Measurements from ENCODE around the gene AMPD3.

The AMPD3 gene

DNA sequence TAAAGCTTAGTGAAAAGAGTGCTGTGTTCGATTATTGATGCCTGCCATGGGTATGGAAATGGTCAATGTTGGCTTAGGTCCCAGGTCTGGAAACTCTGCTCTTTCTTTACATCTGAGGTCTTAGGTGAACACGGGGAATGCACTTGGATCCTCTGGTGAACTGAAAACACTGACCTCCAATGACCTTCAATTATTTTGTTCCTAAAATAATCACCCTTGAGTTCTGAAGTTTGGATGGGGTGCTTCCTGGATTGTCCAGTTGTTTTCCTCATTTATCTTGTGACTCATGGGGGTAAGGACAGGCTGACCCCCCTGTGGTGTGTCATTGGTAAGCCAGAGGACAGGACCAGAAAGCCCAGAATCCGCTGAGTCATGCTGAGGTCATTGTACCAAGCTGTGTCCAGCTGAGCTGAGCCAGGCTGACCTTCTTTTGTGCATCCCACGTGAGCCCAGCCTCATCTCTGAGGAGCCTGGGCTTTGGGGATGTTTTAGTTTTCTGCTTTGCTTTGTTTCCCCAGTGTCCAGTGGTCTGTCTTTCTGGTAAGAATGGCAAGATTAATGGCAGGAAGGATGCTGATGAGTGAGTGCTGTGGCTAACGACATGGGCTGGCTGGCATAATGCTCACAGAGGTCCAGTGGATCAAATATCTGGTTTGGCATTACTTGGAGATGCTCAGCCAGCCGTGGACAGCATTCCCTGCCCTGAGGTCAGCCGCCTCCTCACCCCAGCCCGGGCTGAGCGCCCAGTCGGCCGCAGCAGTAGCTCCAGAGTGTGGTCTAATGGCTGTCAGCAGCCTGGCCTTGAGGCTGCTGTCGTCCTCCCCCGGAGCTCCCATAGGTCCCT lies 35.6 kb downstream of the AMPD3 start:
- DNase-seq = peak; percentile 99

DNA sequence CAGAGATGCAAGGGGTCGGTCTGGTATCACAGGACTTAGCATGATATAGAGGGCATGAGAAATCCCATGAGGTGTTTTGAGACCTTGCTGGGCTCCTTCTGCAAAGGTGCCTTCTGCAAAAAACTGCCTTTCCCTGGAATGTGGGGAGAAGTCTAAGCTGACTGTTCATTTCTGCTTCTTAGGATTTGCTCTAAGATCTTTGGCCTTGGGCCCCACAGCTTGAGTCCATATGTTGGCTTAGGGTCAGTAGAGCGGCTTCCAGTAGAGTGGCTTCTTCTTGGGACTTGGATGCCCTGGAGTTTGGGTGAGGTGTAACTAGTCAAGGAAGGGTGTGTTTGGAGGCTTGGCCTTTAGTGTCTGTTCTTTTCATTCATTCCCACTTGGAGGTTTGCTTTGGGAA lies 37.0 kb downstream of the AMPD3 start:
- no peak for DNase-seq

DNA sequence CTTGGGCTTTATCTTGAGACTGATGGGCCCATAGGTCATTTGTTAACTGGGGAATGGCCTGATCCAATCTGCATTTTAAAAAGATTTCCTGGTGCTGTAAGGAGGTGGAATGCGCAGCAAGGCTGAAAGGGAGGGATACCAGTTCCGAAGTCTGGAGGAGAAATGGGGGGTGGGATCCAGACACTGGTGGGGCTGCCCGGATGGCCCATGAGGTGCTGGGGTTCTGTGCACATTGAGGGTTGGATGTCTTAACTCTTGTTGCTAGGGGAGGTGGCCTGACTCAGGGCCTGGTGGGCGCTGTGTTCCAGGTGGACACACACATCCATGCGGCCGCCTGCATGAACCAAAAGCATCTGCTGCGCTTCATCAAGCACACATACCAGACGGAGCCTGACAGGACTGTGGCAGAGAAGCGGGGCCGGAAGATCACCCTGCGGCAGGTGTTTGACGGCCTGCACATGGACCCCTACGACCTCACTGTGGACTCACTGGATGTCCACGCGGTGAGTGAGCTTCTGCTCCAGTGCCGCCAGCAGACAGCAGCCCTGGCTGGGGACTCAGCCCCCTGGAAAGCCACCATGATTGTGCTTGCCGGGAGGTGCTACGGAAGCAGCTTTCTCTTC lies 38.1 kb downstream of the AMPD3 start:
- no peak for DNase-seq

DNA sequence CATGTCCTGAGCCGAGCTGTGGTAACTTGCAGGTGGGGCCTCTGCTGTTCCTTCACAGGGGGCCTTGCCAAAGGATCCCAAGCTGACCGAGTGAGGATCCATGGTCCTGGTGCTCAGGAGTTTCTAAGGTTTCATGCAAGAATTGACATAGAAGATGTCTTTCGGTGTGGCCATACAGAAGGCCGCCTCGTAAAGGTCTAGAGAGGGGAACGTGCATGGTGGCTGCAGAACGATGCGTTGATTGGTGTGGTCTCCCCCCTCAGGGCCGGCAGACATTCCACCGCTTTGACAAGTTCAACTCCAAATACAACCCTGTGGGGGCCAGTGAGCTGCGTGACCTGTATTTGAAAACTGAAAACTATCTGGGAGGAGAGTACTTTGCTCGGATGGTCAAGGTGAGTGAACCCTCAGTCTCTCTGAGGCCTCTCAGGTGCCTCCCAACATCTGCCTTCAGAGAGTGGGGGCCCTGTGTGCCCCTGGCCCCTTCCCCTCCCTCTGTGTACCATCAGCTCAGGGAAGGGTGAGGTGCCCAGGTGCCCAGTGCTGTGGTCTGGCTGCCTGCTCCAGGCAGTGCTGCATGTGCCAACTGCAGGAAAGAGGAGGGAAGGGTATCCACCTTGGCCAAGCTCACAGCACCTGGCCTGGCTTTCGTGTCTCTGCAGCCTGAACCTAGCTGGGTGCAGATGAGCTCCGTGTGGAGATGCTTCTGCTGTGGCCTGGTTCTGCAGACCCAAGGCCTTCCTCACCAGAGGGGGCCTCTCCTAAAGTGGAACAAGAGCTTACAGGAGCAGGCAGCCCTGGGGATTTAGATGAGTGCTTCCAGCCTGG lies 39.8 kb downstream of the AMPD3 start:
- no peak for DNase-seq

DNA sequence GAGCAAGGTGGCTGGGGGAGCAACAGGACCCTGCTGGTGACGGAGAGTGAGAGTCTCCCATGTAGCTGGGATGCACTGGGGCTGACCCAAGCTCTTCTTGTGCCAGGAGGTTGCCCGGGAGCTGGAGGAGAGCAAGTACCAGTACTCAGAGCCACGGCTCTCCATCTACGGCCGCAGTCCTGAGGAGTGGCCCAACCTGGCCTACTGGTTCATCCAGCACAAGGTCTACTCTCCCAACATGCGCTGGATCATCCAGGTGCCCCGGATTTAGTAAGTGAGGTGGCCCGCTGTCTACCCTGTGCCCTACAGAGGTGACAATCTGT lies 40.4 kb downstream of the AMPD3 start:
- no peak for DNase-seq

DNA sequence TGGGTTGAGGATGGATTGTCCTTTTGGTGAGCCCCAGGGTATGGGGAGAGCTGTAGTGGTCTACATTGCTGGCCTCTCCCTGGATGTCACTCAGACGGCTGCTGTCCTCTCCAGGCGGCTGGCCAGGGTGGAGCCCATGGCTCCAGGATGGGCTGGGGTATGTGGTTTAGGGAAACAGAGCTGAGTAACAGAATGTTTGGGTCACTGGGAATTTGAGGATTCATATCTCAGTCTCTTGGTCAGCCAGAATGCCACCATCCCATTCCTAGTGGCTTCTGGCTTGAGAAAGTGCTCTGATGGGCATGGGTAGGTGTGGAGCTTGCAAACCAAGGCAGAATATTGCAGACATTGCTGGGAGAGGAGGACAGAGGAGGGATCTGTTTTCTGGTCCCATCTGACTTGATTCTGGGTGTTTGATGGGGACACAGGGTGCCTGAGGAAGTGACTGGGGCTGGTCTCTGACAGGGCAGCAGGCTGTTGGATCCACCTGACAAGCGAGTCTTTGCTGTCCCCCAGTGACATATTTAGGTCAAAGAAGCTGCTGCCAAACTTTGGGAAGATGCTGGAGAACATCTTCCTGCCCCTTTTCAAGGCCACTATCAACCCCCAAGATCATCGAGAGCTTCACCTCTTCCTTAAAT lies 41.4 kb downstream of the AMPD3 start:
- DNase-seq = no peak

DNA sequence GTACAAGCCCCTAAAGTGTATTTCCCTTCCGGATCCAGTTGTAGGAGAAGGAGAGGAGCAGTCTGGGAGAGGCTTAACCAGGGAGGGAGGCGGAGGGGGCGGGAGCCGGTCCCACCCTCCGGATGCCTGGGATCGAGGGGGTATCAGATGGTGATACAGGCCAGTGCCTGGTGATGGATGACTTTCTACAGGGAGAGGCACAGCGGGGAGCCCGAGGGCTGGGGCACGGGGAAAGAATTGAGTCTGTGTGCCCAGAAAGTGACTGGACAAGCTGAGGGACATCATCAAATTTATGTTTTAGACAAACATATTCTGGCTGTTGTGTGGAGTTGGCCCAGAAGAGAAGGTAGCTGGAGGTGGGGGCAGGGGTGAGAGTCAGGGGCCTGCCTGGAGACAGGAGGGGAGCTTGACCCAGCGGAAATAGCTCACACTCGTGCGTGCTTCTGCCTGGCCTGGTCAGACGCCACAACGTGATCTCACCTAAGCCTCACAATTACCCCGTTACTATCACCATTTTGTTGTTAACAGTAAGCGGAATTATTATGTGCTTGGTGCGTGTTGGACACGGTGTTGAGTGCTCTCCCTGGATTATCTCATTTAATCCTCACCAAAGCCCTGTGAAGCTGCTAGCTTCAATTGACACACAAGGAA lies 42.4 kb downstream of the AMPD3 start:
- DNase-seq = no peak

DNA sequence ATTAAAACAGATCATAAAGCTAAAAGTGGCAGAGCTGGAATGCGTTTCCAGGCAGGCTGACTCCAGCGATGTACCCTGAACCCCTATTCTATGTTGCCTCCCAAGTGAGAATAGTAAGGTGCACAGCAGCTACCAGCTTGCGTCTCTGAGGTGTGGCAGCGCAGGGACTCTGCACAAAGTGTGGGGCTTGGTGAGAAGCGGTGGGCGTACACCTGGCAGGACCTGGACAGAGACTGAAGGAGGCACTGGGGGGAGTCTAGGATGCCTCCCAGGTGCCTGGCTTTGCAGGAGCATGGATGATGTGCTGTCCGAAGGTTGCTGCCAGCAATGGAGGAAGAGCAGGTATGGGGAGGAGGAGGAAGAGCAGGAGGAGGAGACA lies 42.9 kb downstream of the AMPD3 start:
- DNase-seq = no peak

DNA sequence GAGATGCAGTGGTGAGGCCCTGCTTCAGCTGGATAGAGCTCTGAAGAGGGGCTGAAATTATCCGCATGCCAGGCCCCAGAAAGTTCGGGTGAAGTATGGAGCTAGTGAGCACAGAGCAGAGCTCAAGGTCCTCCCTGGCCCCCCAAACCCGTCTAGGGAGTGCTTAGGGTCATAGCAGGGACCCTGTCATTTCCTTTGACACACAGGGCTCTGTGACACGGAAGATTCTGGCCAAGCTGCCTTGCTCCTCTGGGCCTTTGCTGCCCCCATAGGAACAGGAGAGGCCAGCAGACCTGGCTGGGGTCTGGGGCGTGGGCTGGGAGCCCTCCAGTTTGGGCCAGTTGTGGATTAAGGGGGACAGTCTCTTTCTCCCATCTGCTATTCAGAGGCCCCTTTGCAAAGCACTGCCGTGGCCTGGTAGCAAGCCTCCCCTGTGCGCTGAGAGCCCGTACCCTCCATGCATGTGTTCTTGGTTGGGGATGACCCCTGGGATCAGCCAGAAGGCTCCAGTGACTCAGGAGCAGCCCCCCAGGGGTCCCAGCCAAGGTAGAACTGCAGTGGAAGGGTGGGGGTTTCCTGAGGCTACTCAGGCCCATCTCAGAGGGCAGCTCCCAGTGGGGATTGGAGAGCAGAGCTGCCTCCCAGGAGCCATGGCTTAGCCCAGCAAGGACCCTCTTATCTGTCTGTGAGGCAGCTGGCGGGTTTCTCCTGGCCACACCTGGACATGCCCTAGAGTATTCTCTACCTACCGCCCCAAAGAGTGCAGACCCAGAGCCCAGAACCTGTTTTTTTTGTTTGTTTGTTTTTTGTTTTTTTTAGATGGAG lies 43.6 kb downstream of the AMPD3 start:
- no peak for DNase-seq

DNA sequence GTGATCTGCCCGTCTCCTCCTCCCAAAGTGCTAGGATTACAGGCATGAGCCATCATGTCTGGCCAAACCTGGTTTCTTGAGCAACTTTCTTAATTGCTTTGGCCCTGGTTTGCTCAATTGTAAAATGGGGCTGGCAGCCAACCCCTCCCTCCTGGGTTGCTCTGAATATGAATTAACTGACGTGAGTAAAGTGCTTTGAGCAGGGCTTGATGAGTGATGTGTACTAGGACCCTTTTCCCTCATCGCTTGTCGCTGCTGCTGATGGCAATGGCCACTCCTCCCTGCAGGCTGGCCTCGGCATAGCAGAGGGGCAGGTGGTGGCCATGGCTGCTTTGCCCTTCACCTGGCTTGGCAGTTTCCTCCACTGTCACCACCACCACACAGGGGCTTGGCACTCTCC lies 44.4 kb downstream of the AMPD3 start:
- no peak for DNase-seq

DNA sequence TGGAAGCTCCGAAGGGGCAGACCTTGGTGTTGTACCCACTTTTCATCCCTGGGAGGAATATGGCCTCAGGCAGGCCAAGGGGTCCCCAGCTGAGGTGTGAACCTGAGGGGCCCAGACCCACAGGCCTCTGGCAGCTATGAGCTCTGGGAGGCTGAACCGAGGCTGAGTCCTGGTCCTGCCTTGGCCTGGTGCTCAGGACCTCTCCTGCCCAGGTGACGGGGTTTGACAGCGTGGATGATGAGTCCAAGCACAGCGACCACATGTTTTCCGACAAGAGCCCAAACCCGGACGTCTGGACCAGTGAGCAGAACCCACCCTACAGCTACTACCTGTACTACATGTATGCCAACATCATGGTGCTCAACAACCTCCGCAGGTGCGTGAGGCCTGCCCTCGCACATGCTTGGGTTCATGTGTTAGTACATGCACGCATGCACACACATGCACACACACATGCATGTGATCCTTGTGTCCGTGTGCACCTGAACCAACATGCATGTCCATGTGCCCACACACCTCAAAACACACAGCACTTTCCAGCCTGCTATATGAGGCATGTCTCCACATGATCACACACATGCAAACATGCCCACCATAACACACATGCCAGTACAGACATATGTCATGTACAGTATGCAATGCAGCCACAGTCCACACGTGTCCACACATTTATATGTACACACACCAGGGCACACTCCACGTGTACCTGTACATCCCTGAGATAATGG lies 45.0 kb downstream of the AMPD3 start:
- no peak for DNase-seq

DNA sequence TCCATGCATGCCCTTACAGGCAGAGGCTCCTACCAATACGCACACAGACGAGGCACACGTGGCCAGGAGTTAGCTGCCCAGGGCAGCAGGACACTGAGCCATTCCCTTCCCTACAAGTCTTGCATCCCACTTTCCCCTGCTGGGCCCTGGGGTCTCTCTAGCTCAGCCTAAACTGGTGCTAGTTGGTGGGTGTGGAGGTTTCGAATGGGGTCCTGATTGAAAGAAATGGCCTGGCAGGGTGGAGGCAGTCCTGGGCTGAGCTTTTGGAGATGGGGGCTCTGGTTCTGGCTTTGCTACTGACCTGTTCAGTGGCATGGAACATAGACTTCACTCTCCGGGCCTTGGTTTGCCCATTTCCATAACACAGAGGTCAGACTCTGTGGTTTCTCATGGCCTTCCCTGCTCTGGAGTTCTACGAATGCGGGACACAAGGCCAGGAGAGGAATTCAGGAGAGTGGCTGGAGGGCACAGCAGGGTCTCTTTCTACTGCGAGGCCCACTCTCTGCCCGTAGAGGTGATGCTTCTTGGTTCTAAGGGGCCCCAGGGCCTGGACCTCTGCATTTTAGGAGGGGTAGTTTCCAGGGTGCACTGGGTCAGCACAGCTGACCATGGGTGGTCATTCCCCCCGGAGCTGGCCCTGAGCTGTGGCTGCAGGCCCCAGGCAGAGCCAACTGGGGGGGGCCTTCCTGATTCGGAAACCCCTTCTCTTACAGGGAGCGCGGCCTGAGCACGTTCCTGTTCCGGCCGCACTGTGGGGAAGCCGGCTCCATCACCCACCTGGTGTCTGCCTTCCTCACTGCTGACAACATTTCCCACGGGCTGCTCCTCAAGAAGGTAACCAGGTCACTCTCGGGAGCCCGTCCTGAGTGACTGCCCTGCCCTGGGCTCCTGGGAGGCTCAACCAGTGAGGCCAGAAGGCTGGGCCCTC lies 46.0 kb downstream of the AMPD3 start:
- no peak for DNase-seq

DNA sequence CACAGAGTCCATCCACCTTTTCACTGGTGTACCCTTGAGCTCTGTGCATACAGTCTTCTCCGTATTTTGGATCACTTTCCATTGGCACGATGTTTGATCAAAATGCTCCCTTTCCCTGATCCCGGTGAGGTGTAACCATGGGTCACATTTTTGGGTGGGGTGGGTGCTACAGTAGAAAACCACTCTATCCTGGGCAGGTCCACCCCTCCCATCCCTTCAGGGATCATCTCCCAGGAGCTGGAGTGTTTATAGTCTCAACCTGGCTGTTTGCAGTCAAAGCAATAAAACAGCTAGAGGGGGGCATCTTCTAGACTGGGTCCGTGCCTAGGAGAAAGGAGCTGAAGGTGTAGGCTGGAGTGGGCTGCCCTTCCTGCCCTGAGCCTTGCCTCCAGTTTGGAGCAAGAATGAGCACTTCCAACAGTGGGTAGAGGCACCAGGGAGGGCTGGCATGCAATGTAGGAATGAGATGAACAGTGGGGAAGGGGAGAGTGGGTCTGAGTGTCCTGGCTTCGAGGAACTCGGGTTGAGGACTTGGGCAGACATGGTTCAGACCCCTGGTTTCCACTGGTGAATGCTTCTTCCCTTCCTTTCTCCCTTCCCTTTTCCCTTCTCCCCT lies 47.1 kb downstream of the AMPD3 start:
- DNase-seq = no peak

DNA sequence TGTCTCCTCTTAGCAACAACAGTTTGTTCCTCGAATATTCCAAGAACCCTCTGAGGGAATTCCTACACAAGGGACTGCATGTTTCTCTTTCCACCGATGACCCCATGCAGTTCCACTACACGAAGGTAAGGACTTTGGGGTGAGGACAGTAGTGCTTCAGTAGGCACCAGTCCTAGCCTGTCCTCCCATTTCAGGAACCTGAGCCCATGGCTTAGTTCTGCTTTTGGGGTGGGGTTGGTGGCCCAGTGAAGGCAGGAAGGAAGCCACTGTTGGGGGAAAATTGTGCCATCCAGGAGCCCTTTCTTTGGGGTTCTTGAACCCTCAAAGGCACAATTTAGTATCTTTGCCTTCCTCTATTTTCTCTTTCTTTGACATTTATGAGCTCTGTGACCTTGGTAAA lies 47.7 kb downstream of the AMPD3 start:
- DNase-seq = no peak

DNA sequence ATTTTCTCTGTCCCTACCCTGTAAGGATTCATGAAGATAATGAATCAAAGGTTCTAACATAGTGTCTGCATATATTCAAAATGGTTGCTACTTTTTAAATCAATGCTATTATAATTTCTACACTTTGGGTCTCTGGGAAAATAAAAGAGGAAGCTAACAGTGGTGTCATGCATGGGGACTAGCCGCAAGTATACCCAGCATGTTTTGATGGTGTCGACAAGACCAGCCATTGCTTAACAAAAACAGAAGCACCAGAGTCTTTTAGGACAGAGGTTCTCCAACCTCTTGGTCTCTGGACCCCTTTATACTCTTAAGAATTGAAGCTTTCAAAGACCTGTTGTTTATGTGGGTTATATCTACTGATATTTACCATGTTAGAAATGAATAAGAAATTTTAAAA lies 48.2 kb downstream of the AMPD3 start:
- no peak for DNase-seq

DNA sequence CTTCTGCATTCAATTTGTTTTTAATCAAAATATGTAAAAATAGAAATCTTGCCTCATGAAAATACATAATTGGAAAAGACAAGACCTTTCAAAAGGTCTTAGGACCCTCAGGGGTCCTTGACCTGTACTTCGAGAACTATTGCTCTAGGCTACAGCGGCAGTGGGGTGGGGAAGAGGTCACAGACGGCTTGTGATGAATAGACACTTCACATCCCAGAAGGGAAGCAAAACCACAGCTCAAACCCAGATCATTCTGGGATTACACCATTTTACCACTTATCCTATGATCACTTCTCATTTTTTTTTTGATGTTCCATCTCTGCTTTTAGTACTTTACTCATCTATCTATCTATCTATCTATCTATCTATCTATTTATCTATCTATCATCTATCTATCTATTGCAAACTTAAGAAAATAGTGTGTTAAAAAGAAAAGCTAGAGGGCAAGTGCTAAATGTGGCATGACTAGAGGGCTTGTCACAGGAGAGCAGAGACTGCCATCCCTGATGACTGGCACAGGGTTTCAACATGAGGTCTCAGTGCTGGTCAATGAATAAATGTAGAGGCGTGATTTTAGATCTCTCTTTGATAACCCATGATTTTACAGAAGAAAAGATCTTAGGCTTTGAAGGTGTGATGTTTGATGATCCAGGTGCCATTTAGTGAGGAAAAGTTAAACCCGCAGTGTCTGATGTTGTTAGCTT lies 48.9 kb downstream of the AMPD3 start:
- DNase-seq = no peak

DNA sequence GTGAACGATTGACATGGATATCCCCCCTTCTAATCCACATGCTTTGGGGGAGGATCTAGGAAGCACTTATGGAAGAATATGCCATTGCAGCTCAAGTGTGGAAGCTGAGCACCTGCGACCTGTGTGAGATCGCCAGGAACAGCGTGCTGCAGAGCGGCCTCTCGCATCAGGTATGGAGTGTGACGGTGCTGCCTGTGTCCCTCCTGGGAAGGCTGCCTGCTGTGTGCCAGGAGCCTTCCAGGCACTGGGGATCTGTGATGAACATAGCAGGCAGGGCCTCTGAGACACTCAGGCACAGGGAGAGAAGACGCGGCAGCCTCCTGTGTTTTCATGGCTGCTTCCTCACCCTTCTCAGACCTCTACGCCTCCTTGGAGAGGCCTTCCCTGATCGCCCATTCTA lies 49.4 kb downstream of the AMPD3 start:
- DNase-seq = no peak

DNA sequence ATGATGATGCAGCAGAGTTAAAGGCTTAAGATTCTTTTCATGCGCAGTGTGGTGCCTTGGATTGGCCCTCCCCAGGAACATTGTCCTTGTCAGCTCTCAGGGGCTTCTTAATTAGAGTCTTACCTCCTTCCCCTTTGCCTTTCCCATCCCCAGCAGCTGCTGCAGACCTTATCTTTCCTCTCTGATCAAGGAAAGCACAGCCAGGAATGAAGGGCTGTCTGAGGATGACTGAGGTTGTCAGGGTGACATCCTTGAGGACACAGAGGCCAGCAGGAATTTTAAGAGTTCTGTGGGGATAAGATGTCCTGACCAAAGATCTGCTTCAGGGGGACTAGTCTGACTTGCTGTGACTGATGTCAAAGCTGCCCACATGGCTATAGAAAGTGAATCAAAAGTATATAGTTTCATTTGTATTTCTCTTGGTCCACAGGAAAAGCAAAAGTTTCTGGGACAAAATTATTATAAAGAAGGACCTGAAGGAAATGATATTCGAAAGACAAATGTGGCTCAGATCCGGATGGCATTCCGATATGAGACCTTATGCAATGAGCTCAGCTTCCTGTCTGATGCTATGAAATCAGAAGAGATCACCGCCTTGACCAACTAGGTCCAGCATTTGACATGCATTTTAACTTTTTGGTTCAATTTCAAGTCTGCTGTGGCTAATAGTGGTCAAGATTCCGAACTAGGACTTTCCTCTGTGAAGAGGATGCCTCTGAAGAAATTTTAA lies 50.4 kb downstream of the AMPD3 start:
- no peak for DNase-seq

All from HCEC 1CT (cell line).